A673 (cell line): ENCODE results near the gene ACP5.

Experiments used
- CTCF ChIP-seq: fragments of 300-800, 200-600 bp; sonication (generic); conservative IDR thresholded peaks from 2 replicates; pipeline ENCODE4 v1.5.1; 2017; ENCODE audit warnings: low read depth, mild to moderate bottlenecking, antibody characterized with exemption, low read length, moderate library complexity, mixed read lengths
- EZH2 ChIP-seq: fragments of 200-600 bp; sonication (generic); IDR thresholded peaks from 2 replicates; pipeline ENCODE4 v1.6.1; 2017; ENCODE audit warnings: borderline replicate concordance, low read depth, mild to moderate bottlenecking, mixed read lengths, antibody characterized with exemption, low read length; ENCODE audit not compliant: poor library complexity, severe bottlenecking

GRCh38 chr19:11578258-11579142, 1.1 kb upstream of the ACP5 start:
- no peak for TF ChIP-seq CTCF
- TF ChIP-seq EZH2: no peak
